ENCODE data around the gene HSPB7.
"Not testable (repeated sequence)": the region's sequence is repeated elsewhere in the genome, so short reads cannot be mapped to it uniquely, and the experiment has no call there.

Gene HSPB7

DNA sequence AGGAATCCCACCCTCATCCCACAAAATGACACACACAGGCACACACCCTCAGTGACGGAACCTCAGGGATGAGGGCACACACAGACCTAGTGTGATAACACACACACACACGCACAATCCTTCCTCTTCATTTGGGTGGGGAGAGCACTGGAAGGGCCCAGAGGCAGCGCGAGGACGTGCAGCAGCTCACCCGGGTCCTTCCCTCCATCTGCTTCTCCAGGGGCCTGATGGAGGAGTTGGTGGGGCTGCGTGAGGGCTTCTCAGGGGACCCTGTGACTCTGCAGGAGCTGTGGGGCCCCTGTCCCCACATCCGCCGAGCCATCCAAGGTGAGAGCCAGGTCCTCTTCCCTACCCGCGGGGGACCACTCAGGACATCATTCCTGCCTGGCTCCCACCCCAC, 4.5 kb upstream of the HSPB7 start:
- DNase-seq (ENCODE audit: low read depth) = no peak

DNA sequence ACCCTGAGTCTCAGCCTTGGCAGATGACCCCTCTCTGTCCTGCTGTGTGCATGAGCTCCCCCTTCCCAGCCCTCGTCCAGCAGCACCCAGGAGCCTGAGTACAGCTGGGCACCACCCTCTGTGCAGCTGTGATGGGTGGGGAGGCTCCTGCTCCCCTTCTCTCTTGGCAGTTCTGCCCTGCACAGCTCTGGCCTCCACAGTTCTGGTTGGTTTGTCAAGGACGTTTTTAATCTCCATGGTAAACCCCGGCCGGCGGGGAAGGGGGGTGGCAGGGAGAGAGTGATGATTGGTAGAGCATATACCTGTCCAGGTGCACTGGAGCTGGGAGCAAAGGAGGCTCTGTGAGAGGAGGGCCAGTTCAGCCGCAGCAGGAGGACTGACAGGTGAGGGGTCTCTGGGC, 3.8 kb upstream of the HSPB7 start, which contains the start of gene CLCNKA:
TSS of gene CLCNKA (plus strand) at position 356 of the 400 bp plus-strand sequence. CDS start 584 bp downstream, outside the sequence.
- DNase-seq (ENCODE audit: low read depth) = no peak

DNA sequence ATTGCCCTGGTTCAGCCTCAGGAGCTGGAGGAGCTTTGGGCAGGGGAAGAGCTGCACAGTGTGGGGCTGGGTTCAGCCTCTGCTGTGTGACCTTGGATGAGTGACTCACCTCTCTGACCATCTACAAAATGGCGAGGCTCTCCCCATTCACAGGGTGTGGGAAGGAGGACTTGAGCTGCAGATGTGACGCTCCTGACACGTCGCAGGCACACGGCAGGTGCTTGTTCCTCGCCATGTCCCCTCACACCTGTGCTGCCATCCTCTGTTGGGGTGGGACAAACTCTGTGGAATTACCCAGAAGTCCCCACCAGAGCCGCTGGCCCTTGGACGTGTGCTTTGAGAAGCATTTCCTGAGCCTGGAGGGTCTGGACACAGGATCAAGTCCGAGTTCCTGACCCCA, 3.0 kb upstream of the HSPB7 start:
- DNase-seq (ENCODE audit: low read depth) = not testable (repeated sequence)

DNA sequence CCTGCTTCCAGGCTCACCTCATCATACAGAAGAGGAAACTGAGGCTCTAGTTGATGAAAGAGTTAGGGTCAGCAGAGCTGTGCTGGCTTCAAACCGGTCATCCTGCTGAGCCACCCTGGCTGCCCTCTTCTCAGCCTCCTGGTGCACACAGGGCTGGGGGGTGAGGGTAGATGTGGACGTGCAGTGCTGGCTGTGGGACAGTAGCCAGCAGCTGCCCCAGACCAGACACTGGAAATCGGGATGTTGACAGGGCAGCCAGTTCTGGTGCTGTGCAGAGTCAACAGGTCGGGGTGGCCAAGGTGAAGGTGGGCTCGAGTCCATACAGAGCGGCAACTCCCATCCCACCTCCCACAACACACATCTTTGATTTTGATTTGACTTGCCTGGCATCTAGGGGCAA, 2.5 kb upstream of the HSPB7 start:
- DNase-seq (ENCODE audit: low read depth) = no peak

GRCh38 chr1:16019644-16020277, 1.9 kb upstream of the HSPB7 start:
- no peak for DNase-seq (ENCODE audit: low read depth)

- no peak for DNase-seq (ENCODE audit: low read depth)
These were observed 1.2 kb upstream of the HSPB7 start for GRCh38 chr1:16018749-16019643.

DNA sequence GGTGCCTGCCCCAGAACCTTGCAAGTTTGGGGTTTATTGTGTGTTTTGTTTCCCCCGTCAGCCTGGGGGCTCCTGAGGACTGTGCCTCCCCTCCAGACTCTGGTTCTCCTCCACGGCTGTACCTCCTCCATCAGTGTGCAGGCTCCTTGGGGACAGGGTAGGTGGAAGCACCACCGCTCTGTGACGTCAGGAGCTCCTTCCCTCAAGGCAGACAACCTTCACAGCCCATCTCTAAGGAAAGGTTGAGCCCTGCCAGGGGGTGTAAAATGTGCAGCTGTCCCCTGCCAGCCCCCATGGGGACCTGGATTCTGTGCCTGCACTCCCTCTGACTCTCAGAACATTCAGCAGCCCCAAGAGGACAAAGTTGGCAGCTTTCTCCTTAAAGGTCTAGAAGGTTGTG, 465 bp upstream of the HSPB7 start:
- no peak for DNase-seq (ENCODE audit: low read depth)

- DNase-seq (ENCODE audit: low read depth) = no peak
These were observed 775 bp downstream of the HSPB7 start for GRCh38 chr1:16017076-16017460.

GRCh38 chr1:16015960-16016901, 1.6 kb downstream of the HSPB7 start:
- no peak for DNase-seq (ENCODE audit: low read depth)

DNA sequence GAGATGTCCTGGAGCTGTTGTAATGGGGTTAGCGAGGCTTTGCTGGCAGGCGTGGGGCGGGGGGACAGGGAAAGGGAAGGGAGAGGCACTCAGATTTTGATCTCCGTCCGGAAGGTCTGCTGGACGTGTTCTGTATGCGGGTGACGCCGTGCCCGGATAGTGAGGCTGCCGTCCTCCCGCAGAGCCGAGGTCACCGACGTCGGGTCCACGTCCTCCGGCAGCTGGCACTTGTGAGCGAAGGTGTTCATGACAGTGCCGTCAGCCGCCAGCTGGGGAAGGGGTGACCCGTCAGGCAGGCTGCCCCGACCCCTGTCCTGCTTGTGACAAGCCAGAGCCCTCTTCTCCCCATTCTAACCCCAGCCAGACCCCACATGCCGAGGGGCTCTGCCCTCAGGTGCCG, 2.4 kb downstream of the HSPB7 start:
- no peak for DNase-seq (ENCODE audit: low read depth)

- DNase-seq (ENCODE audit: low read depth) = no peak
These were observed 3.0 kb downstream of the HSPB7 start for GRCh38 chr1:16014509-16015482.

GRCh38 chr1:16013908-16014258, 4.0 kb downstream of the HSPB7 start:
- no peak for DNase-seq (ENCODE audit: low read depth)

DNA sequence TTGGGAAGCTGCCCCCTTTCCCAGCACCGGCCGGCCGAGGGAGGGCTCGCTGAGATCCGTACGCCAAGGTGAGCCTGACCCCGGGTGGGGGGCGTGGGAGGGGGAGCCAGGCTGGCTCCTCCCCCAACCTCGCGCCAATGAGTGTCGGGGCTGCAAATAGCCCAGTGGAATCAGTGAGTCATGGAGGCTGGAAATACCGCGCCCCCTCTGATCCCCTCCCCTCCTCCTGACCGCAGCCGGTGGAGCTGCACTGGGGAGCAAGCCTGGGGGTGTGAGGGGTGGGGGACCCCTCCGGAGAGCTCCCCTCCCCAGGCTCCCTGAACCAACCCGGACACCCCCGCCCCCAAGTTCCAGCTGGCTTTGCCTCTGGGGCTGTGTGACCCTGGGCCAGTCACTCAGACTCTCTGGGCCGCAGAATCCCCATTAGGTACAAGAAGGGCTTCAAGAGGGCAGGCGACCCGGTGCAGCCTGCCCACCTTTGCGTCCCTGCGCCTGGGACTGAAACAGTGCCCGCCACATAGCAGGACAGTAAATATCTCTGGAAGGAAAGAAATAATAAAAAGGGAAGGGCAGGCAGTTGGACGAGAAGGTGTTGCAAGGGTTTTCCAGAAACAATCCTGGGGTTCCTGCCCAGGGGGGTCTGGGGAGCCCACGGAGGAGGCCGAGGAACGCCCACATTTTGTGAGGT, 4.5 kb downstream of the HSPB7 start:
- peak; percentile 73 for DNase-seq (ENCODE audit: low read depth)

DNA sequence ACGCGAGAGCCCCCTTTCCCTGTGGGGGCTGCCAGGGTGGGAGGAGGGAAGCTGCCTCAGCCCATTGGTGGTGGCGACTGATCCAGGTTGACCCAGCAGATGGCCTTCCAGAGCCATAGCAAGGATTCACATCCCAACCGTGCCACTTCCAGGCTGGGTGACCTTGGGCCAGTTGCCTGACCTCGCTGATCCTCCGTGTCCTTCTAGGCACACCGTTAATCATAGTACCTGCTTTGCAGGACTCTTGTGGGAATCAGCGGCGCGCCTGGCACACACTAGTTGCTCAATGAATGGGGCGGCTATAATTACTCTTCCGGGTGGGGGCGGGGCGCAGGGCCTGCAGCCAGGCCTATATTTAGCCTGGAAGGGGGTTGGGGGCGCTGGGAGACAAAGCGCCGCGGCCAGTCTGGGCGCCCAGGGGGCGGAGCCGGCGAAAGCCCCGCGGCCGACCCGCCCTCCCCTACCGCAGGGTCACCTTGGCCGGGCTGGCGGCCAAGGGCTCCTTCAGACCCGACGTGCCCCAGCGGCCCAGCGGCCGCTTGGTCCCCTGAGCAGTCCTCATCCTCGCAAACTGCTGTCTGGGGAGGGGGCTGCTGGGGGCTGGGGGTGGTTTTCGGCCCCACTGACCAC, 5.1 kb downstream of the HSPB7 start:
- DNase-seq (ENCODE audit: low read depth) = no peak

GRCh38 chr1:16011936-16012589, 5.8 kb downstream of the HSPB7 start:
- no peak for DNase-seq (ENCODE audit: low read depth)

- DNase-seq (ENCODE audit: low read depth) = no peak
These were observed 7.0 kb downstream of the HSPB7 start for GRCh38 chr1:16010837-16011236.

DNA sequence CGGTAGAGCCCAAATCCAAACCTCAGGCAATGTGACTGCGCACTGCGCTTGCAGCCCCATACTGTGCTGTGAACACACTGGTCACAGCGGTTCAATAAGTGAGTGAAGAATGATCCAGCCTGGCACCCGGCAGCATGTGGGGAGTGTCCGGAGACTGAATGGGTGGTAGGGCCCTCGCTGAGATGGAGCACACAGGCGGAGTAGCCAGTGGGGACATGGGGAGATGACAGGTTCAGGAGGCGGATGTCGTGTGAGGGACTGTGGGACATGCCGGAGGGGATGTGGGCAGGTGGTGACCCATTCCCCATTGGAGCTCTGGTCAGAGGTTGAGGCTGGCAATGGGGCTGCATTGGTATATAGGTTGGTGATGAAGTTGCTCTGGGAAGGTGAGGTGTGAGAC, 8.2 kb downstream of the HSPB7 start:
- DNase-seq (ENCODE audit: low read depth) = no peak

DNA sequence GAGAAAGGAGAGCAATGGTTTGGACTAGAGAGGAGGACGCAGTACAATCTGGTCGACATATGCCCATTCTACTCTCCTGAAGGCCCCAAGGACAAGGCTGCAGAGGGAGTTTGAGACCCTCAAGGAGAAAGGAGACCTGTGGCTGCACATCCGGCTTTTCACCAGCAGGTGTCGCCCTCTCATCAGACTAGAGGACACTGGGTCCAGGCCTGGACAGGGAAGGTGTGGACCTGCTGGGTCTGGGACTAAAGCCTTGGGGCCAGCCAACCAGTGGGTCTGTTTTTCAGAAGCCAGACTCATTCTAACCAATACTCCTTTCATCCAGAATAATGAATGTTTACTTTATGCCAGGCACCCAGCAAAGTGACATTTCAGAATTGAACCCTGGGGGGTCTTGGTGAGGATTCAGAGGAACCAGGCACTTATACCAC, 8.8 kb downstream of the HSPB7 start:
- DNase-seq (ENCODE audit: low read depth) = peak; percentile 55

GRCh38 chr1:16007671-16008341, 10.0 kb downstream of the HSPB7 start:
- DNase-seq (ENCODE audit: low read depth) = no peak
